HepG2 (cell line): ENCODE measurements around the gene UROS. TPM values are rescaled to one million over a fixed set of nuclear protein-coding genes. Genes with fewer than 3 reads are reported as not detected.

Source experiments
- ATAC-seq: fragments of 200-7000 bp; cut with Tn5 transposase; 3 replicates; pipeline ENCODE4 v1.9.1; 2020; ENCODE audit warnings: mild to moderate bottlenecking, moderate library complexity
- BruUV-seq: library from RNA; stranded (reverse); fragments of 400-500 nt; replicated peaks from 2 replicates; lab custom pipeline; 2021; lab: Mats Ljungman, UMichigan
- CTCF ChIA-PET: fragments of 300-600 bp; formaldehyde crosslinking; extraction: SDS; loops from one replicate; lab custom pipeline; 2021; ENCODE audit warnings: low total read pairs, inconsistent platforms, low intra/inter-chr PET ratio; lab: Yijun Ruan, JAX
- POLR2A ChIA-PET: fragments of 350-600 bp; sonication (Branson Sonifier 250); formaldehyde crosslinking; loops from one replicate; lab custom pipeline; 2020; ENCODE audit warnings: antibody characterized with exemption, inconsistent platforms; lab: Yijun Ruan, JAX
- DNase-seq: peaks from one replicate; pipeline ENCODE4 v3.0.0-alpha.2; 2015; ENCODE audit warnings: low spot score
- FAIRE-seq: peaks from 3 replicates; lab custom pipeline; 2011; peaks lifted over from hg19 to GRCh38; lab: Jason Lieb, UNC
- H2AFZ ChIP-seq: one replicate; pipeline ENCODE4 v1.6.1; 2011; ENCODE audit warnings: low read length, inconsistent platforms
- H3K27ac ChIP-seq: fragments of 300-600 bp; 3 replicates; pipeline ENCODE4 v1.8.0; 2011; ENCODE audit warnings: mixed run types, mild to moderate bottlenecking, mixed read lengths, low read length, inconsistent platforms; ENCODE audit not compliant: insufficient read depth; ENCODE audit errors: extremely low read length
- H3K27me3 ChIP-seq, 2 experiments: fragments of 200-600 bp in 1 of 2; 2 replicates in 1 of 2; 3 replicates in 1 of 2; pipeline versions ENCODE4 v1.6.0 to v1.8.0; 2011; ENCODE audit warnings: low read length in 2 of 2, mild to moderate bottlenecking in 2 of 2, moderate library complexity in 2 of 2, inconsistent platforms in 1 of 2; ENCODE audit not compliant: insufficient read depth in 2 of 2, control insufficient read depth in 1 of 2
- H3K36me3 ChIP-seq, 2 experiments: fragments of 200-600 bp in 1 of 2; replicated peaks in 1 of 2; 2 replicates in 1 of 2; 3 replicates in 1 of 2; pipeline versions ENCODE4 v1.5.1 to v1.8.0; 2011; ENCODE audit warnings: low read length in 2 of 2, inconsistent platforms in 1 of 2; ENCODE audit not compliant: insufficient read depth in 2 of 2, control insufficient read depth in 1 of 2
- H3K4me1 ChIP-seq: 2 replicates; pipeline ENCODE4 v1.5.1; 2012; ENCODE audit warnings: low read length, inconsistent platforms; ENCODE audit not compliant: insufficient read depth
- H3K4me2 ChIP-seq: 2 replicates; pipeline ENCODE4 v1.6.0; 2011; ENCODE audit warnings: low read depth, low read length, inconsistent platforms
- H3K4me3 ChIP-seq, 3 experiments: fragments of 200-600 bp in 1 of 3; sonication (generic), shearing (Covaris generic) in 1 of 3; replicated peaks in 1 of 3; 2 replicates each; pipeline ENCODE4 v1.5.1; 2011 to 2016; ENCODE audit warnings: low read length in 3 of 3, inconsistent platforms in 2 of 3, low read depth in 2 of 3, mild to moderate bottlenecking in 2 of 3, control low read depth in 1 of 3, mixed read lengths in 1 of 3; ENCODE audit not compliant: insufficient read depth in 1 of 3
- H3K79me2 ChIP-seq: one replicate; pipeline ENCODE4 v1.6.1; 2011; ENCODE audit warnings: low read length, inconsistent platforms; ENCODE audit not compliant: insufficient read depth
- H3K9ac ChIP-seq: 2 replicates; pipeline ENCODE4 v1.6.0; 2011; ENCODE audit warnings: mild to moderate bottlenecking, low read depth, low read length, inconsistent platforms; ENCODE audit not compliant: insufficient read depth
- H3K9me3 ChIP-seq: 2 replicates; pipeline ENCODE4 v1.5.1; 2012; ENCODE audit warnings: mild to moderate bottlenecking, low read length
- H4K20me1 ChIP-seq: 2 replicates; pipeline ENCODE4 v1.6.0; 2011; ENCODE audit warnings: inconsistent platforms, mild to moderate bottlenecking, low read length, moderate library complexity; ENCODE audit not compliant: insufficient read depth
- ELF3 ChIP-seq: IDR thresholded peaks from 2 replicates; pipeline ENCODE4 v1.6.1; 2016; ENCODE audit warnings: missing genetic modification reagents, missing compliant biosample characterization
- ETV5 ChIP-seq: IDR thresholded peaks from 2 replicates; pipeline ENCODE4 v1.6.1; 2018; ENCODE audit warnings: missing biosample characterization, missing genetic modification reagents, inconsistent platforms, borderline replicate concordance
- FOXA1 ChIP-seq, 2 experiments: fragments of 450-650 bp in 1 of 2; sonication (generic) in 1 of 2; formaldehyde crosslinking in 1 of 2; IDR thresholded peaks; 2 replicates each; pipeline versions ENCODE4 v1.4.0 to v1.6.1; 2016 to 2020; ENCODE audit warnings: missing genetic modification reagents in 1 of 2
- FOXA3 ChIP-seq: IDR thresholded peaks from 2 replicates; pipeline ENCODE4 v1.6.1; 2016; ENCODE audit warnings: missing genetic modification reagents, missing compliant biosample characterization
- HHEX ChIP-seq: IDR thresholded peaks from 2 replicates; pipeline ENCODE4 v1.6.1; 2016; ENCODE audit warnings: control low read depth
- JUND ChIP-seq: sonication (generic); formaldehyde crosslinking; IDR thresholded peaks from 2 replicates; pipeline ENCODE4 v1.8.0; 2022; ENCODE audit warnings: mild to moderate bottlenecking, missing genetic modification reagents
- MIXL1 ChIP-seq: IDR thresholded peaks from 2 replicates; pipeline ENCODE4 v1.6.1; 2016
- SMC3 ChIP-seq: IDR thresholded peaks from 2 replicates; pipeline ENCODE4 v1.6.1; 2011; ENCODE audit warnings: low read length, improper control_type of control experiment
- STAG1 ChIP-seq: sonication (generic); formaldehyde crosslinking; IDR thresholded peaks from 2 replicates; pipeline ENCODE4 v1.4.0; 2020; ENCODE audit warnings: missing genetic modification reagents
- TEAD3 ChIP-seq: optimal IDR thresholded peaks from 2 replicates; pipeline ENCODE3; 2016; ENCODE audit warnings: borderline replicate concordance
- ZBTB1 ChIP-seq: sonication (generic); formaldehyde crosslinking; IDR thresholded peaks from 2 replicates; pipeline ENCODE4 v1.4.0; 2020; ENCODE audit warnings: missing genetic modification reagents, borderline replicate concordance
- whole genome bisulfite sequencing: methylation state at CpG from one replicate; pipeline ENCODE4 v1.1.6; 2017; ENCODE audit warnings: low lambda C conversion rate; 5-methylcytosine and 5-hydroxymethylcytosine counted together
- in situ Hi-C: cut with HindIII; loops from 2 replicates; pipeline ENCODE4 v1.10.0; 2017; ENCODE audit warnings: low pct_unique_long_range_greater_than_20kb; ENCODE audit not compliant: extremely low pct_ligation_motif_present
- intact Hi-C: fragments of 100-400 bp; cut with micrococcal nuclease; formaldehyde crosslinking; loops from one replicate; pipeline ENCODE4 v1.10.0; 2022; ENCODE audit not compliant: unreplicated experiment
- polyA plus RNA-seq, 8 experiments: library from polyadenylated mRNA; depleted of rRNA in 3 of 8; stranded (reverse) in 7 of 8; unstranded in 1 of 8; fragments of >200 nt; fragmentation: Illumina TruSeq in 4 of 8; extraction: Trizol in 4 of 8; gene quantifications; 2 replicates each; pipeline versions ENCODE4 v1.2.1 to v1.2.3, GENCODE V29; 2011 to 2016; ENCODE audit warnings: low read depth in 4 of 8, missing spikeins in 1 of 8, mixed read lengths in 1 of 8; ENCODE audit not compliant: insufficient read depth in 1 of 8
- total RNA-seq, 5 experiments: library from RNA; depleted of rRNA; stranded (reverse); fragments of >200 nt; fragmentation: Illumina TruSeq; extraction: Trizol; gene quantifications; 2 replicates each; pipeline ENCODE4 v1.2.3, GENCODE V29; 2016; ENCODE audit warnings: low read depth in 1 of 5
- TF ChIP-seq, protein P1 (sequence below): sonication (generic); formaldehyde crosslinking; IDR thresholded peaks from 2 replicates; pipeline ENCODE4 v1.5.1; 2020; ENCODE audit warnings: mild to moderate bottlenecking, missing genetic modification reagents, borderline replicate concordance
- TF ChIP-seq, protein P2 (sequence below): sonication (generic); formaldehyde crosslinking; IDR thresholded peaks from 2 replicates; pipeline ENCODE4 v1.5.0; 2020; ENCODE audit warnings: mild to moderate bottlenecking, missing genetic modification reagents, moderate library complexity

UROS gene
- total and polyA plus RNA-seq, 2 of the 13 experiments (the other 11 are each of a cell fraction or from before 2014, with no cell fraction given): 14.8 to 49.9 TPM

DNA sequence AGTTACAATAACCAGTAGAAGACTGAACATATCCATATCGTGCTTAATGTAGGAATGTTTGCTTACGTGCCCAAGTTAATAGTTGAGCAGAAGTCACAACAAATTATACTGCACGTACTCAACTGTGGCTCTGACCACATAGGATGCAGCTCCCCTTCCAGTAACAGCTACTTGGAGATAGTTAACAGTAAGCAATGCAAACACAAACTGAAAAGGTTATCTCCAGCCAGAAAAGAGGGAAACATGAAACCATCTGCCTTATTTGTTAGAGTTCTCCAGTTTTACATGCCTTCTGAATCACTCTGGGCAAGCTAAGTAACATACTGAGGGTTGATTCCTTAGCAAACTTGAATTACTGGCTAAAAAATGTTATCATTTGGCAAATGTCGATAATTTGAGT, 48.3 kb upstream of the UROS start (continued):
- TF ChIP-seq, protein P1, sequence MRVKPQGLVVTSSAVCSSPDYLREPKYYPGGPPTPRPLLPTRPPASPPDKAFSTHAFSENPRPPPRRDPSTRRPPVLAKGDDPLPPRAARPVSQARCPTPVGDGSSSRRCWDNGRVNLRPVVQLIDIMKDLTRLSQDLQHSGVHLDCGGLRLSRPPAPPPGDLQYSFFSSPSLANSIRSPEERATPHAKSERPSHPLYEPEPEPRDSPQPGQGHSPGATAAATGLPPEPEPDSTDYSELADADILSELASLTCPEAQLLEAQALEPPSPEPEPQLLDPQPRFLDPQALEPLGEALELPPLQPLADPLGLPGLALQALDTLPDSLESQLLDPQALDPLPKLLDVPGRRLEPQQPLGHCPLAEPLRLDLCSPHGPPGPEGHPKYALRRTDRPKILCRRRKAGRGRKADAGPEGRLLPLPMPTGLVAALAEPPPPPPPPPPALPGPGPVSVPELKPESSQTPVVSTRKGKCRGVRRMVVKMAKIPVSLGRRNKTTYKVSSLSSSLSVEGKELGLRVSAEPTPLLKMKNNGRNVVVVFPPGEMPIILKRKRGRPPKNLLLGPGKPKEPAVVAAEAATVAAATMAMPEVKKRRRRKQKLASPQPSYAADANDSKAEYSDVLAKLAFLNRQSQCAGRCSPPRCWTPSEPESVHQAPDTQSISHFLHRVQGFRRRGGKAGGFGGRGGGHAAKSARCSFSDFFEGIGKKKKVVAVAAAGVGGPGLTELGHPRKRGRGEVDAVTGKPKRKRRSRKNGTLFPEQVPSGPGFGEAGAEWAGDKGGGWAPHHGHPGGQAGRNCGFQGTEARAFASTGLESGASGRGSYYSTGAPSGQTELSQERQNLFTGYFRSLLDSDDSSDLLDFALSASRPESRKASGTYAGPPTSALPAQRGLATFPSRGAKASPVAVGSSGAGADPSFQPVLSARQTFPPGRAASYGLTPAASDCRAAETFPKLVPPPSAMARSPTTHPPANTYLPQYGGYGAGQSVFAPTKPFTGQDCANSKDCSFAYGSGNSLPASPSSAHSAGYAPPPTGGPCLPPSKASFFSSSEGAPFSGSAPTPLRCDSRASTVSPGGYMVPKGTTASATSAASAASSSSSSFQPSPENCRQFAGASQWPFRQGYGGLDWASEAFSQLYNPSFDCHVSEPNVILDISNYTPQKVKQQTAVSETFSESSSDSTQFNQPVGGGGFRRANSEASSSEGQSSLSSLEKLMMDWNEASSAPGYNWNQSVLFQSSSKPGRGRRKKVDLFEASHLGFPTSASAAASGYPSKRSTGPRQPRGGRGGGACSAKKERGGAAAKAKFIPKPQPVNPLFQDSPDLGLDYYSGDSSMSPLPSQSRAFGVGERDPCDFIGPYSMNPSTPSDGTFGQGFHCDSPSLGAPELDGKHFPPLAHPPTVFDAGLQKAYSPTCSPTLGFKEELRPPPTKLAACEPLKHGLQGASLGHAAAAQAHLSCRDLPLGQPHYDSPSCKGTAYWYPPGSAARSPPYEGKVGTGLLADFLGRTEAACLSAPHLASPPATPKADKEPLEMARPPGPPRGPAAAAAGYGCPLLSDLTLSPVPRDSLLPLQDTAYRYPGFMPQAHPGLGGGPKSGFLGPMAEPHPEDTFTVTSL: no peak

DNA sequence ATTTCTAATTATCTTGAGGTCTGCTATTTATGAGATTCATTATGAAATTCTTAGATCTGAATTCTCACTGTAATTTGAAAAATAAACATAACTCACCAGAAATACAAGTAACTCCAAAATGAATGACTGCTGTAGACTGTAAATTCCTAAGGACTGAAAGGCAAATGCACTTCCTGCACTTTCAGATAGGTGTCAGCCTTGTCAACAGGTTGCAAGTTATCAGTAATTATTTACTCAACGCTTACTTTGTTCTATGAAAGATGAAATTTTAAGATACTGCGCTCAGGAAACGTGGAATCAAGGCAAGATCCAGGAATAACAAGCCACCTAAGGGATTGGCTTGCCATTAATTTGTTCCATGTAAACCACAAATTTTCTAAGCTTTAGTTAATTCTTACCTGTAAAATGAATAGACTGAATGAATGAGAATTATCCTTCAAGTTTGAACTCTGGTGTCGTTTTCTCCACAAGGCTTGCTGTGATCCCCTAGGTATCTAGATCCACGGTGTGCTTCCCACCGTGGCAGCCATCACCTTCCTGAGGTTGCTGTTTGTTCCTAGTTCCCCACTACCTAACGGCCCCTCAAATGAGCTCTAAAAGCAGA, 45.4 kb upstream of the UROS start:
- CTCF ChIA-PET: interaction anchor here (1.1 to 1.2 kb wide), 3 partner anchors 65 to 636 kb away, joined by 3 to 4 read pairs (median 3); no protein-coding TSS in a partner anchor
- H3K9ac ChIP-seq: no peak overlapping the region
- DNase-seq (peak; percentile 48), ATAC-seq (peak; percentile 66), FAIRE-seq (peak; percentile 83)
- POLR2A ChIA-PET: no interaction called here
- BruUV-seq: no TSS peak
- WGBS: 41% methylated on average over 7 of the region's 7 CpGs
- intact Hi-C loops (loop anchor here (2.0 to 5.0 kb wide), 4 partner anchors 66 to 729 kb away; no protein-coding TSS in a partner anchor), in situ Hi-C loops (no loop called here)
- H3K4me1 ChIP-seq: no peaks in the 10 kb centered on the region
- H3K27me3 ChIP-seq: no peaks in the 10 kb centered on the region
- H3K9me3 ChIP-seq: no peaks in the 10 kb centered on the region
- no peak overlapping the region for H3K4me2 ChIP-seq
- no peak overlapping the region for H3K27ac ChIP-seq
- H3K79me2 ChIP-seq: no peaks in the 10 kb centered on the region
- H4K20me1 ChIP-seq: no peaks in the 10 kb centered on the region
- H3K36me3 ChIP-seq: peaks cover 12% of the 10 kb centered on the region in 2 experiments; a peak in 4 of 5 replicates
- H2AFZ ChIP-seq: no peak overlapping the region
- TF ChIP-seq ZBTB1 (CRISPR knock-in tag): no peak
- TF ChIP-seq SMC3: peak; percentile 48; the same call in 1 of the 2 replicates
- TF ChIP-seq, protein P2, sequence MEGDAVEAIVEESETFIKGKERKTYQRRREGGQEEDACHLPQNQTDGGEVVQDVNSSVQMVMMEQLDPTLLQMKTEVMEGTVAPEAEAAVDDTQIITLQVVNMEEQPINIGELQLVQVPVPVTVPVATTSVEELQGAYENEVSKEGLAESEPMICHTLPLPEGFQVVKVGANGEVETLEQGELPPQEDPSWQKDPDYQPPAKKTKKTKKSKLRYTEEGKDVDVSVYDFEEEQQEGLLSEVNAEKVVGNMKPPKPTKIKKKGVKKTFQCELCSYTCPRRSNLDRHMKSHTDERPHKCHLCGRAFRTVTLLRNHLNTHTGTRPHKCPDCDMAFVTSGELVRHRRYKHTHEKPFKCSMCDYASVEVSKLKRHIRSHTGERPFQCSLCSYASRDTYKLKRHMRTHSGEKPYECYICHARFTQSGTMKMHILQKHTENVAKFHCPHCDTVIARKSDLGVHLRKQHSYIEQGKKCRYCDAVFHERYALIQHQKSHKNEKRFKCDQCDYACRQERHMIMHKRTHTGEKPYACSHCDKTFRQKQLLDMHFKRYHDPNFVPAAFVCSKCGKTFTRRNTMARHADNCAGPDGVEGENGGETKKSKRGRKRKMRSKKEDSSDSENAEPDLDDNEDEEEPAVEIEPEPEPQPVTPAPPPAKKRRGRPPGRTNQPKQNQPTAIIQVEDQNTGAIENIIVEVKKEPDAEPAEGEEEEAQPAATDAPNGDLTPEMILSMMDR (CRISPR knock-in tag): peak; percentile 71
- TF ChIP-seq ELF3: 0 out of 2 replicates have a peak, but pooled peaks have one; percentile 9
- no peak for TF ChIP-seq ETV5 (CRISPR knock-in tag)
- TF ChIP-seq FOXA3 (CRISPR knock-in tag): 0 out of 2 replicates have a peak, but pooled peaks have one; percentile 25
- no peak for TF ChIP-seq FOXA1 (IDR thresholded peaks at IDR 0.05)
- peak; percentile 54 for TF ChIP-seq FOXA1 (CRISPR knock-in tag; IDR thresholded peaks at IDR 0.05)
- no peak for TF ChIP-seq JUND (CRISPR knock-in tag)
- peak; percentile 75 for TF ChIP-seq STAG1 (CRISPR knock-in tag)
- TF ChIP-seq TEAD3: peak; percentile 20
- no peak for TF ChIP-seq HHEX
- TF ChIP-seq MIXL1 (CRISPR knock-in tag): 0 out of 2 replicates have a peak, but pooled peaks have one; percentile 29
- no peak overlapping the region for H3K4me3 ChIP-seq
